ENCODE results near the gene BCL11B.

GRCh38 chr14:99148131-99148530 lies 123.9 kb downstream of the BCL11B start:
- TF ChIP-seq TEAD4 (IDR thresholded peaks at IDR 0.05) (no peak), CREB1 (IDR thresholded peaks at IDR 0.05; ENCODE audit: low read depth) (no peak), TCF12 (IDR thresholded peaks at IDR 0.05; ENCODE audit: low read depth) (no peak)
- TF ChIP-seq, protein P1, sequence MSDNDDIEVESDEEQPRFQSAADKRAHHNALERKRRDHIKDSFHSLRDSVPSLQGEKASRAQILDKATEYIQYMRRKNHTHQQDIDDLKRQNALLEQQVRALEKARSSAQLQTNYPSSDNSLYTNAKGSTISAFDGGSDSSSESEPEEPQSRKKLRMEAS (IDR thresholded peaks at IDR 0.05) = no peak
- TF ChIP-seq, protein P2, sequence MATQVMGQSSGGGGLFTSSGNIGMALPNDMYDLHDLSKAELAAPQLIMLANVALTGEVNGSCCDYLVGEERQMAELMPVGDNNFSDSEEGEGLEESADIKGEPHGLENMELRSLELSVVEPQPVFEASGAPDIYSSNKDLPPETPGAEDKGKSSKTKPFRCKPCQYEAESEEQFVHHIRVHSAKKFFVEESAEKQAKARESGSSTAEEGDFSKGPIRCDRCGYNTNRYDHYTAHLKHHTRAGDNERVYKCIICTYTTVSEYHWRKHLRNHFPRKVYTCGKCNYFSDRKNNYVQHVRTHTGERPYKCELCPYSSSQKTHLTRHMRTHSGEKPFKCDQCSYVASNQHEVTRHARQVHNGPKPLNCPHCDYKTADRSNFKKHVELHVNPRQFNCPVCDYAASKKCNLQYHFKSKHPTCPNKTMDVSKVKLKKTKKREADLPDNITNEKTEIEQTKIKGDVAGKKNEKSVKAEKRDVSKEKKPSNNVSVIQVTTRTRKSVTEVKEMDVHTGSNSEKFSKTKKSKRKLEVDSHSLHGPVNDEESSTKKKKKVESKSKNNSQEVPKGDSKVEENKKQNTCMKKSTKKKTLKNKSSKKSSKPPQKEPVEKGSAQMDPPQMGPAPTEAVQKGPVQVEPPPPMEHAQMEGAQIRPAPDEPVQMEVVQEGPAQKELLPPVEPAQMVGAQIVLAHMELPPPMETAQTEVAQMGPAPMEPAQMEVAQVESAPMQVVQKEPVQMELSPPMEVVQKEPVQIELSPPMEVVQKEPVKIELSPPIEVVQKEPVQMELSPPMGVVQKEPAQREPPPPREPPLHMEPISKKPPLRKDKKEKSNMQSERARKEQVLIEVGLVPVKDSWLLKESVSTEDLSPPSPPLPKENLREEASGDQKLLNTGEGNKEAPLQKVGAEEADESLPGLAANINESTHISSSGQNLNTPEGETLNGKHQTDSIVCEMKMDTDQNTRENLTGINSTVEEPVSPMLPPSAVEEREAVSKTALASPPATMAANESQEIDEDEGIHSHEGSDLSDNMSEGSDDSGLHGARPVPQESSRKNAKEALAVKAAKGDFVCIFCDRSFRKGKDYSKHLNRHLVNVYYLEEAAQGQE (IDR thresholded peaks at IDR 0.05; ENCODE audit: low read depth) = no peak

All from Ishikawa (cell line).